GM13977 (cell line): ENCODE data around the gene WRAP73.

ENCODE experiments used
- DNase-seq: peaks from one replicate; pipeline ENCODE4 v3.0.0; 2012; ENCODE audit warnings: low spot score
- CTCF ChIP-seq: IDR thresholded peaks from 2 replicates; pipeline ENCODE4 v1.5.1; 2012; ENCODE audit warnings: mild to moderate bottlenecking, control low read depth; ENCODE audit not compliant: insufficient read depth; ENCODE audit errors: extremely low read depth, missing control alignments
- in situ Hi-C: fragments of 300-500 bp; cut with MboI; formaldehyde crosslinking; loops from one replicate; pipeline ENCODE4 v1.12.0; 2022; ENCODE audit warnings: low sequenced_read_pairs, low pct_unique_long_range_greater_than_20kb, mixed read lengths, inconsistent platforms; ENCODE audit not compliant: unreplicated experiment

WRAP73 gene

GRCh38 chr1:3636531-3636930 lies 13.4 kb downstream of the WRAP73 start:
- in situ Hi-C loops, result no loop called here
- TF ChIP-seq CTCF, result no peak
- DNase-seq, result no peak

GRCh38 chr1:3636080-3636479 lies 13.8 kb downstream of the WRAP73 start:
- in situ Hi-C loops, result no loop called here
- DNase-seq, result no peak
- TF ChIP-seq CTCF, result no peak

- no peak for TF ChIP-seq CTCF
- in situ Hi-C loops, result no loop called here
- DNase-seq, result no peak
These were observed 15.7 kb downstream of the WRAP73 start for GRCh38 chr1:3634059-3634800.

- DNase-seq, result no peak
- in situ Hi-C loops, result no loop called here
- TF ChIP-seq CTCF, result no peak
These were observed 16.4 kb downstream of the WRAP73 start for GRCh38 chr1:3633344-3634058.

- TF ChIP-seq CTCF, result no peak
- DNase-seq, result no peak
- in situ Hi-C loops, result no loop called here
These were observed 17.1 kb downstream of the WRAP73 start for GRCh38 chr1:3632716-3633343.

GRCh38 chr1:3632298-3632697 lies 17.6 kb downstream of the WRAP73 start:
- DNase-seq, result no peak
- in situ Hi-C loops, result no loop called here
- TF ChIP-seq CTCF, result no peak
